Ascending aorta (tissue), 2 donors: ENCODE results near the gene BCLAF1. TPM values are rescaled to one million over a fixed set of nuclear protein-coding genes. Genes with fewer than 3 reads are reported as not detected.
A peak's percentile ranks its signal among the peaks of the same experiment; 100 is the strongest.

Experiments
- DNase-seq, 2 donors: peaks; one replicate each; pipeline ENCODE4 v3.0.0-alpha.2; 2019; ENCODE audit warnings: low spot score in 2 of 2
- H3K27ac ChIP-seq, 2 donors: fragments of 200-600 bp; sonication (generic); one replicate each; pipeline ENCODE4 v1.5.1; 2016 to 2017; ENCODE audit warnings: mild to moderate bottlenecking in 1 of 2
- H3K27me3 ChIP-seq: fragments of 200-600 bp; sonication (generic); one replicate; pipeline ENCODE4 v1.5.1; 2017
- H3K36me3 ChIP-seq, 2 donors: fragments of 200-600 bp; sonication (generic); one replicate each; pipeline ENCODE4 v1.5.1; 2016
- H3K4me1 ChIP-seq, 2 donors: fragments of 200-600 bp; sonication (generic); one replicate each; pipeline ENCODE4 v1.5.1; 2016 to 2017; ENCODE audit warnings: mild to moderate bottlenecking in 1 of 2
- H3K4me3 ChIP-seq, 2 donors: fragments of 200-600 bp; sonication (generic); one replicate each; pipeline ENCODE4 v1.5.1; 2016 to 2017; ENCODE audit warnings: mild to moderate bottlenecking in 1 of 2
- H3K9me3 ChIP-seq, 2 donors: fragments of 200-600 bp; sonication (generic); one replicate each; pipeline ENCODE4 v1.5.1; 2016
- intact Hi-C: fragments of 100-400 bp; cut with DNase I; formaldehyde crosslinking; loops from one replicate; pipeline ENCODE4 v1.15.1; 2023
- total RNA-seq: library from RNA; depleted of rRNA; stranded (reverse); fragments of >200 nt; gene quantifications from one replicate; pipeline ENCODE4 v1.1.0, GENCODE V29; 2016
- TF ChIP-seq, protein P1 (sequence below), 3 experiments: fragments of 200-600 bp in 2 of 3; fragments of 450-650 bp in 1 of 3; sonication (generic) in 2 of 3; IDR thresholded peaks; one replicate each; pipeline ENCODE4 v1.5.1; 2016 to 2019; ENCODE audit warnings: antibody characterized with exemption in 3 of 3, mild to moderate bottlenecking in 1 of 3, moderate library complexity in 1 of 3

Gene BCLAF1
- total RNA-seq, 1 donor from 2014 or later, result 42.6 TPM

DNA sequence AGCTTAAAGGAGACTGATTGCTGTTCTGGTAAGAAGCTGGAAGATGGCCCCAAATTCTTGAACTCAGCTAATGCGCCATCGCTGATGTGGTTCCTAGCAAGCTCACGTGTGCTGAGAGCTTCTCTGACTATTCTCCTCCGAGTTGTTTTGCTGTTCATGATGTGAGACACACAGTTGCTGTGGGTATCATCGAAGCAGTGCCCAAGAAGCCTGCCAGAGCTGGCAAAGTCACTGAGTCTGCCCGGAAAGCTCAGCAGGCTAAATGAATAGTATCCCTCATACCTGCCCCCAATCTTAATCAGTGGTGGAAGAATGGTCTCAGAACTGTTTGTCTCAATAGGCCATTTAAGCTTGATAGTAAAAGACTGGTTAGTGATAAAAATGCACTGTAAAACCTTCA, 28.3 kb upstream of the BCLAF1 start:
- no peak for DNase-seq
- H3K4me1 ChIP-seq, result no peaks in the 10 kb centered on the region
- intact Hi-C loops, result no loop called here
- no peaks in the 10 kb centered on the region for H3K27me3 ChIP-seq
- no peaks in the 10 kb centered on the region for H3K9me3 ChIP-seq
- H3K27ac ChIP-seq, result no peak overlapping the region
- TF ChIP-seq, protein P1, sequence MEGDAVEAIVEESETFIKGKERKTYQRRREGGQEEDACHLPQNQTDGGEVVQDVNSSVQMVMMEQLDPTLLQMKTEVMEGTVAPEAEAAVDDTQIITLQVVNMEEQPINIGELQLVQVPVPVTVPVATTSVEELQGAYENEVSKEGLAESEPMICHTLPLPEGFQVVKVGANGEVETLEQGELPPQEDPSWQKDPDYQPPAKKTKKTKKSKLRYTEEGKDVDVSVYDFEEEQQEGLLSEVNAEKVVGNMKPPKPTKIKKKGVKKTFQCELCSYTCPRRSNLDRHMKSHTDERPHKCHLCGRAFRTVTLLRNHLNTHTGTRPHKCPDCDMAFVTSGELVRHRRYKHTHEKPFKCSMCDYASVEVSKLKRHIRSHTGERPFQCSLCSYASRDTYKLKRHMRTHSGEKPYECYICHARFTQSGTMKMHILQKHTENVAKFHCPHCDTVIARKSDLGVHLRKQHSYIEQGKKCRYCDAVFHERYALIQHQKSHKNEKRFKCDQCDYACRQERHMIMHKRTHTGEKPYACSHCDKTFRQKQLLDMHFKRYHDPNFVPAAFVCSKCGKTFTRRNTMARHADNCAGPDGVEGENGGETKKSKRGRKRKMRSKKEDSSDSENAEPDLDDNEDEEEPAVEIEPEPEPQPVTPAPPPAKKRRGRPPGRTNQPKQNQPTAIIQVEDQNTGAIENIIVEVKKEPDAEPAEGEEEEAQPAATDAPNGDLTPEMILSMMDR (IDR thresholded peaks at IDR 0.05), result no peak
- no peaks in the 10 kb centered on the region for H3K36me3 ChIP-seq
- H3K4me3 ChIP-seq, result no peak overlapping the region

- Histone ChIP-seq H3K4me3 (no peak overlapping the region), H3K4me1 (no peaks in the 10 kb centered on the region), H3K36me3 (no peaks in the 10 kb centered on the region), H3K27me3 (no peaks in the 10 kb centered on the region), H3K9me3 (no peaks in the 10 kb centered on the region), H3K27ac (no peak overlapping the region)
- TF ChIP-seq, protein P1 (IDR thresholded peaks at IDR 0.05), result peak; percentile 52 to 78 (median 76)
- intact Hi-C loops, result no loop called here
- DNase-seq, result no peak
Observed at GRCh38 chr6:136317021-136317694, 27.5 kb upstream of the BCLAF1 start.

DNA sequence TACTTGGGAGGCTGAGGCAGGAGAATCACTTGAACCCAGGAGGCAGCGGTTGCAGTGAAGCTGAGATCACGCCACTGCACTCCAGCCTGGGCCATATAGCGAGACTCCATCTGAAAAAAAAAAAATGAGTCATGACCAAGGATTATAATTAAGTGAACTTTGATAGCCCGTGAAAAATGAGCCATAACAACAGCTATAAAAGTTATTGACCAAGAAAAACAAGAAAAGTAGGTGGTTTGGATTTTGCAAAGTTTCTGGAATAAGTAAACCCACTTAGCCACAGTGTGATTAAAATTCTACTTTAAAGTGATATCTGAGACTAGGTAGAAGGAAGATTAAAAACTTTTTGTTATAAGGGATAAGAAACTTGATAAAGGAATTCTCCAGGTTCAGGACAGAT, 25.9 kb upstream of the BCLAF1 start:
- no peaks in the 10 kb centered on the region for H3K9me3 ChIP-seq
- no peak for DNase-seq
- no peaks in the 10 kb centered on the region for H3K4me1 ChIP-seq
- H3K27me3 ChIP-seq, result no peaks in the 10 kb centered on the region
- H3K4me3 ChIP-seq, result no peak overlapping the region
- no peaks in the 10 kb centered on the region for H3K36me3 ChIP-seq
- TF ChIP-seq, protein P1 (IDR thresholded peaks at IDR 0.05), result no peak
- no peak overlapping the region for H3K27ac ChIP-seq
- intact Hi-C loops, result no loop called here

DNA sequence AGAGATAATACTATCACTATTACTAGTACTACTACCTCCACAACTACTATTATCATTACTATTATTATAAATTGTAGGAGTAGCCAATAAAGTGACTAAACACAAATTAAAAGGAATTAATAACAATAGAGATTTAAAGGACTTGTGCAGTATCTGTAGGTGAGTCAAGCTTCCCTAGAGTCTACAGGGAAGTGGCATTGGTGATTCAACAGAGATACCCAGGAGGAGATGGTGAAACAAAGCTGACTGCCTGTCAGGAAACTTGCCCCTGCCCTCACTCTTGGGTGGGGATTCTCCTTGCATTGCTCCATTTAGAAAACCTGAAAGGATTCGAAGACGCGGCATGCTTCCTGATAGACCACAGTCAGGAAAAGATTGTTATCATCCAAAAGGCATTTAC, 23.3 kb upstream of the BCLAF1 start:
- no peaks in the 10 kb centered on the region for H3K9me3 ChIP-seq
- no peak overlapping the region for H3K27ac ChIP-seq
- intact Hi-C loops, result no loop called here
- no peaks in the 10 kb centered on the region for H3K27me3 ChIP-seq
- no peak overlapping the region for H3K4me3 ChIP-seq
- no peak for DNase-seq
- H3K4me1 ChIP-seq, result no peaks in the 10 kb centered on the region
- no peaks in the 10 kb centered on the region for H3K36me3 ChIP-seq
- TF ChIP-seq, protein P1 (IDR thresholded peaks at IDR 0.05), result no peak

DNA sequence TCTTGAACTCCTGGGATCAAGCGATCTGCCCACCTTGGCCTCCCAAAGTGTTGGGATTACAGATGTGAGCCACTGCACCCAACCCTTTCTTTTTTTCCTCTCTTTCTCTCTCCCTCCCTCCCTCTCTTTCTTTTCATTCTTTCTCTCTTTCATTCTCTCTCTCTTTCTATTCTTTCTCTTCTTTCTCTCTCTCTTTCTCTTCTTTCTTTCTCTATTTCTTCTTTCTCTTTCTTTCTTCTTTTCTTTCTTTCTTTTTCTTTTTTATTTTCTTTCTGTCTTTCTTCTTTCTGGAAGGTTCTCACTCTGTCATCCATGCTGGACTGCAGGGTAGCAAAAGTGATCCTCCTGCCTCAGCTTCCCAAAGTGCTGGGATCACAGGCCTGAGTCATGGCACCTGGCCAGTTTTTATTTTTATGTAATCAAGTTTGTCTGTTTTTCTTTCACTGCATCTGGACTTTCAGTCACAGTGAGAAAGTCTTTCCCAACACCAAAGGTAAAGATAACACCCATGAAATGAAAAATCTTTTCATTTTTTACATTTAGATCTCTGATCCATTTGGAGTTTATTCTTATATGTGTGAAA, 20.2 kb upstream of the BCLAF1 start:
- H3K9me3 ChIP-seq, result no peaks in the 10 kb centered on the region

More for the DNA sequence above, 20.2 kb upstream of the BCLAF1 start:
- DNase-seq, result no peak
- TF ChIP-seq, protein P1 (IDR thresholded peaks at IDR 0.05), result no peak
- intact Hi-C loops, result no loop called here
- Histone ChIP-seq H3K27ac (no peak overlapping the region), H3K36me3 (no peaks in the 10 kb centered on the region), H3K27me3 (no peaks in the 10 kb centered on the region), H3K4me3 (no peak overlapping the region), H3K4me1 (no peaks in the 10 kb centered on the region)
